ENCODE data around the gene TRAF3IP1. TPM values are rescaled to one million over a fixed set of nuclear protein-coding genes. Genes with fewer than 3 reads are reported as not detected.
"Not testable (repeated sequence)": the region's sequence is repeated elsewhere in the genome, so short reads cannot be mapped to it uniquely, and the experiment has no call there.

Gene TRAF3IP1
- total and polyA plus RNA-seq, 4 donors = 14.4 to 21.5 (median 18.4) TPM

GRCh38 chr2:238302087-238302486 is 18.2 kb upstream of the TRAF3IP1 start:
- 50 to 57% methylated on average over 3 of the region's 3 CpGs for WGBS, 2 donors
- intact Hi-C loops (cut with DNase I) = no loop called here
- ATAC-seq (ENCODE audit: low FRiP score) (no peak), DNase-seq (no peak)
- no peaks in the 10 kb centered on the region for H3K36me3 ChIP-seq (ENCODE audit: control insufficient read depth in 1 of 2, insufficient read depth in 2 of 2, low read length in 1 of 2)
- no peaks in the 10 kb centered on the region for H3K9me3 ChIP-seq (ENCODE audit: control insufficient read depth, low read length)
- H3K27ac ChIP-seq (ENCODE audit: low read depth in 1 of 2, low read length in 2 of 2) = no peak overlapping the region
- no peaks in the 10 kb centered on the region for H3K4me1 ChIP-seq (ENCODE audit: control insufficient read depth in 1 of 2, insufficient read depth in 2 of 2, low read length in 2 of 2)
- no peak overlapping the region for H3K4me3 ChIP-seq (ENCODE audit: low read length in 2 of 2)
- no peaks in the 10 kb centered on the region for H3K27me3 ChIP-seq (ENCODE audit: control insufficient read depth in 1 of 2, insufficient read depth in 2 of 2, low read length in 1 of 2)

- intact Hi-C loops (cut with DNase I) = no loop called here
- H3K9me3 ChIP-seq (ENCODE audit: control insufficient read depth, low read length) = no peaks in the 10 kb centered on the region
- H3K36me3 ChIP-seq (ENCODE audit: control insufficient read depth in 1 of 2, insufficient read depth in 2 of 2, low read length in 1 of 2) = no peaks in the 10 kb centered on the region
- no peak overlapping the region for H3K27ac ChIP-seq (ENCODE audit: low read depth in 1 of 2, low read length in 2 of 2)
- H3K4me3 ChIP-seq (ENCODE audit: low read length in 2 of 2) = no peak overlapping the region
- ATAC-seq (ENCODE audit: low FRiP score) (no peak), DNase-seq (peak in 1 of 2 donors; percentile 51)
- WGBS, 2 donors = 90 to 92% methylated on average over 9 of the region's 9 CpGs
- no peaks in the 10 kb centered on the region for H3K27me3 ChIP-seq (ENCODE audit: control insufficient read depth in 1 of 2, insufficient read depth in 2 of 2, low read length in 1 of 2)
- no peaks in the 10 kb centered on the region for H3K4me1 ChIP-seq (ENCODE audit: control insufficient read depth in 1 of 2, insufficient read depth in 2 of 2, low read length in 2 of 2)
Observed at GRCh38 chr2:238302751-238303150, 17.6 kb upstream of the TRAF3IP1 start.

- Histone ChIP-seq H3K36me3 (ENCODE audit: control insufficient read depth in 1 of 2, insufficient read depth in 2 of 2, low read length in 1 of 2) (no peaks in the 10 kb centered on the region), H3K27me3 (ENCODE audit: control insufficient read depth in 1 of 2, insufficient read depth in 2 of 2, low read length in 1 of 2) (no peaks in the 10 kb centered on the region), H3K27ac (ENCODE audit: low read depth in 1 of 2, low read length in 2 of 2) (no peak overlapping the region), H3K9me3 (ENCODE audit: control insufficient read depth, low read length) (no peaks in the 10 kb centered on the region), H3K4me1 (ENCODE audit: control insufficient read depth in 1 of 2, insufficient read depth in 2 of 2, low read length in 2 of 2) (no peaks in the 10 kb centered on the region), H3K4me3 (ENCODE audit: low read length in 2 of 2) (no peak overlapping the region)
- 91 to 93% methylated on average over 6 of the region's 6 CpGs for WGBS, 2 donors
- intact Hi-C loops (cut with DNase I) = no loop called here
- peak in 1 of 2 donors; percentile 59 for DNase-seq
- ATAC-seq (ENCODE audit: low FRiP score) = no peak
Observed at GRCh38 chr2:238304116-238304515, 16.2 kb upstream of the TRAF3IP1 start.

GRCh38 chr2:238305092-238305862 is 15.0 kb upstream of the TRAF3IP1 start:
- Histone ChIP-seq H3K4me1 (ENCODE audit: control insufficient read depth in 1 of 2, insufficient read depth in 2 of 2, low read length in 2 of 2) (no peaks in the 10 kb centered on the region), H3K27me3 (ENCODE audit: control insufficient read depth in 1 of 2, insufficient read depth in 2 of 2, low read length in 1 of 2) (no peaks in the 10 kb centered on the region), H3K36me3 (ENCODE audit: control insufficient read depth in 1 of 2, insufficient read depth in 2 of 2, low read length in 1 of 2) (no peaks in the 10 kb centered on the region), H3K4me3 (ENCODE audit: low read length in 2 of 2) (no peak overlapping the region), H3K9me3 (ENCODE audit: control insufficient read depth, low read length) (no peaks in the 10 kb centered on the region), H3K27ac (ENCODE audit: low read depth in 1 of 2, low read length in 2 of 2) (no peak overlapping the region)
- 89 to 90% methylated on average over 12 of the region's 12 CpGs for WGBS, 2 donors
- DNase-seq = peak in 1 of 2 donors; percentile 40
- intact Hi-C loops (cut with DNase I) = no loop called here
- no peak for ATAC-seq (ENCODE audit: low FRiP score)

GRCh38 chr2:238305965-238306671 is 14.2 kb upstream of the TRAF3IP1 start:
- DNase-seq (no peak), ATAC-seq (ENCODE audit: low FRiP score) (no peak)
- Histone ChIP-seq H3K4me3 (ENCODE audit: low read length in 2 of 2) (no peak overlapping the region), H3K27ac (ENCODE audit: low read depth in 1 of 2, low read length in 2 of 2) (no peak overlapping the region), H3K27me3 (ENCODE audit: control insufficient read depth in 1 of 2, insufficient read depth in 2 of 2, low read length in 1 of 2) (no peaks in the 10 kb centered on the region), H3K9me3 (ENCODE audit: control insufficient read depth, low read length) (no peaks in the 10 kb centered on the region), H3K4me1 (ENCODE audit: control insufficient read depth in 1 of 2, insufficient read depth in 2 of 2, low read length in 2 of 2) (no peaks in the 10 kb centered on the region), H3K36me3 (ENCODE audit: control insufficient read depth in 1 of 2, insufficient read depth in 2 of 2, low read length in 1 of 2) (no peaks in the 10 kb centered on the region)
- 80 to 83% methylated on average over 11 of the region's 11 CpGs for WGBS, 2 donors
- intact Hi-C loops (cut with DNase I) = no loop called here

GRCh38 chr2:238306672-238306998 is 13.7 kb upstream of the TRAF3IP1 start:
- WGBS, 2 donors = 78 to 79% methylated on average over 5 of the region's 5 CpGs
- ATAC-seq (ENCODE audit: low FRiP score) (no peak), DNase-seq (peak in 1 of 2 donors; percentile 61)
- H3K27ac ChIP-seq (ENCODE audit: low read depth in 1 of 2, low read length in 2 of 2) = no peak overlapping the region
- H3K27me3 ChIP-seq (ENCODE audit: control insufficient read depth in 1 of 2, insufficient read depth in 2 of 2, low read length in 1 of 2) = no peaks in the 10 kb centered on the region
- no peaks in the 10 kb centered on the region for H3K36me3 ChIP-seq (ENCODE audit: control insufficient read depth in 1 of 2, insufficient read depth in 2 of 2, low read length in 1 of 2)
- H3K4me3 ChIP-seq (ENCODE audit: low read length in 2 of 2) = no peak overlapping the region
- intact Hi-C loops (cut with DNase I) = no loop called here
- H3K9me3 ChIP-seq (ENCODE audit: control insufficient read depth, low read length) = no peaks in the 10 kb centered on the region
- no peaks in the 10 kb centered on the region for H3K4me1 ChIP-seq (ENCODE audit: control insufficient read depth in 1 of 2, insufficient read depth in 2 of 2, low read length in 2 of 2)

DNA sequence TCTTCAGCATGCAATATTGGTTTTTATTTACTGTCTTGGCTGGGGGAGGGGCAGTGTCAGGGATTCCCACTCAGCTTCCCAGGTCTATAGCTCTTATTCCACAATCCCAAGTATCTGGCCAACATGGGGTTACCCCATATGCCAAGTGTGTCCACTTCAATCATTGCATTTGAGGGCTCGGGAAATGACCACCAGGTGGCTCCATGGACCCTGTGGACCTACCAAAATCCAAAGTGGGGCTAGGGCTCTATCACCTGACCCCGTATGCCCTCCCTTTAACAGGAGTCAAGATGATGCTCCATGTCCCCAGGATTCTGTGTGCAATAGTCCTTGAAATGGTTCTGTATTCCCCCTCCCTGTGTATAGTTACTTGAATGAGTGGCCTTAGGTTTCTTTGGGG is 12.1 kb upstream of the TRAF3IP1 start:
- Histone ChIP-seq H3K4me3 (ENCODE audit: low read length in 2 of 2) (no peak overlapping the region), H3K4me1 (ENCODE audit: control insufficient read depth in 1 of 2, insufficient read depth in 2 of 2, low read length in 2 of 2) (no peaks in the 10 kb centered on the region), H3K9me3 (ENCODE audit: control insufficient read depth, low read length) (no peaks in the 10 kb centered on the region), H3K36me3 (ENCODE audit: control insufficient read depth in 1 of 2, insufficient read depth in 2 of 2, low read length in 1 of 2) (no peaks in the 10 kb centered on the region), H3K27me3 (ENCODE audit: control insufficient read depth in 1 of 2, insufficient read depth in 2 of 2, low read length in 1 of 2) (no peaks in the 10 kb centered on the region), H3K27ac (ENCODE audit: low read depth in 1 of 2, low read length in 2 of 2) (no peak overlapping the region)
- DNase-seq (peak in 1 of 2 donors; percentile 7), ATAC-seq (ENCODE audit: low FRiP score) (no peak)
- intact Hi-C loops (cut with DNase I) = no loop called here
- 69 to 77% methylated on average over 2 of the region's 2 CpGs for WGBS, 2 donors

- ATAC-seq (ENCODE audit: low FRiP score); H3K36me3 ChIP-seq (ENCODE audit: control insufficient read depth in 1 of 2, insufficient read depth in 2 of 2, low read length in 1 of 2); intact Hi-C loops (cut with DNase I); H3K4me3 ChIP-seq (ENCODE audit: low read length in 2 of 2); H3K27me3 ChIP-seq (ENCODE audit: control insufficient read depth in 1 of 2, insufficient read depth in 2 of 2, low read length in 1 of 2); DNase-seq; H3K27ac ChIP-seq (ENCODE audit: low read depth in 1 of 2, low read length in 2 of 2); H3K9me3 ChIP-seq (ENCODE audit: control insufficient read depth, low read length); H3K4me1 ChIP-seq (ENCODE audit: control insufficient read depth in 1 of 2, insufficient read depth in 2 of 2, low read length in 2 of 2): not testable (repeated sequence)
- 86 to 89% methylated on average over 14 of the region's 14 CpGs for WGBS, 2 donors
Observed at GRCh38 chr2:238310721-238311120, 9.6 kb upstream of the TRAF3IP1 start.
